DND-41 (cell line): Measurements from ENCODE around the gene OR6S1.
"Not testable (repeated sequence)": the region's sequence is repeated elsewhere in the genome, so short reads cannot be mapped to it uniquely, and the experiment has no call there.

Experiments used
- ATAC-seq: fragments of 200-7000 bp; cut with Tn5 transposase; 3 replicates; pipeline ENCODE4 v1.9.1; 2021; ENCODE audit warnings: low read depth; ENCODE audit not compliant: insufficient read depth
- DNase-seq: peaks from one replicate; pipeline ENCODE4 v3.0.0-alpha.2; 2020
- H2AFZ ChIP-seq: 2 replicates; pipeline ENCODE4 v1.6.0; 2012; ENCODE audit warnings: low read depth, low read length
- H3K27ac ChIP-seq: 2 replicates; pipeline ENCODE4 v1.5.1; 2012; ENCODE audit warnings: low read length, inconsistent platforms
- H3K27me3 ChIP-seq: fragments of 200-600 bp; sonication (generic); 2 replicates; pipeline ENCODE4 v1.6.0; 2012; ENCODE audit warnings: low read length, mild to moderate bottlenecking, inconsistent platforms; ENCODE audit not compliant: insufficient read depth, poor library complexity
- H3K36me3 ChIP-seq: 2 replicates; pipeline ENCODE4 v1.5.1; 2012; ENCODE audit warnings: low read length, inconsistent platforms; ENCODE audit not compliant: insufficient read depth
- H3K4me1 ChIP-seq: 2 replicates; pipeline ENCODE4 v1.5.1; 2012; ENCODE audit warnings: mild to moderate bottlenecking, low read length; ENCODE audit not compliant: insufficient read depth
- H3K4me2 ChIP-seq: 2 replicates; pipeline ENCODE4 v1.6.0; 2012; ENCODE audit warnings: mild to moderate bottlenecking, moderate library complexity, low read length, inconsistent platforms; ENCODE audit not compliant: insufficient read depth
- H3K4me3 ChIP-seq, 2 experiments: fragments of 200-600 bp in 1 of 2; shearing (Covaris generic) in 1 of 2; 2 replicates each; pipeline ENCODE4 v1.5.1; 2012 to 2016; ENCODE audit warnings: inconsistent platforms in 2 of 2, low read length in 2 of 2, mild to moderate bottlenecking in 2 of 2, low read depth in 1 of 2, moderate library complexity in 1 of 2
- H3K79me2 ChIP-seq: 2 replicates; pipeline ENCODE4 v1.6.0; 2012; ENCODE audit warnings: low read length, inconsistent platforms; ENCODE audit not compliant: insufficient read depth
- H3K9ac ChIP-seq: 2 replicates; pipeline ENCODE4 v1.6.0; 2012; ENCODE audit warnings: low read depth, mild to moderate bottlenecking, inconsistent platforms, low read length, moderate library complexity
- H3K9me3 ChIP-seq: 2 replicates; pipeline ENCODE4 v1.5.1; 2012; ENCODE audit warnings: low read length, moderate library complexity, mild to moderate bottlenecking, inconsistent platforms; ENCODE audit not compliant: insufficient read depth, severe bottlenecking
- H4K20me1 ChIP-seq: 2 replicates; pipeline ENCODE4 v1.6.0; 2012; ENCODE audit warnings: low read length; ENCODE audit not compliant: insufficient read depth
- CTCF ChIP-seq: IDR thresholded peaks from 2 replicates; pipeline ENCODE4 v1.5.1; 2012; ENCODE audit warnings: borderline replicate concordance, low read length, moderate library complexity, mild to moderate bottlenecking; ENCODE audit not compliant: poor library complexity, severe bottlenecking; ENCODE audit errors: extremely low read depth
- EZH2 ChIP-seq: IDR thresholded peaks from 3 replicates; pipeline ENCODE4 v1.6.1; 2012; ENCODE audit warnings: borderline replicate concordance, low read depth, mild to moderate bottlenecking, moderate library complexity, low read length, inconsistent platforms; ENCODE audit not compliant: severe bottlenecking

OR6S1 gene

GRCh38 chr14:20671597-20672283 lies 30.2 kb upstream of the OR6S1 start:
- H3K36me3 ChIP-seq = no peaks in the 10 kb centered on the region
- H3K4me2 ChIP-seq = no peak overlapping the region
- DNase-seq (no peak), ATAC-seq (no peak)
- H3K9ac ChIP-seq = no peak overlapping the region
- no peak overlapping the region for H3K4me3 ChIP-seq
- no peaks in the 10 kb centered on the region for H3K9me3 ChIP-seq
- H2AFZ ChIP-seq = no peak overlapping the region
- H3K27me3 ChIP-seq = peaks cover 7% of the 10 kb centered on the region
- no peaks in the 10 kb centered on the region for H3K4me1 ChIP-seq
- no peaks in the 10 kb centered on the region for H3K79me2 ChIP-seq
- no peaks in the 10 kb centered on the region for H4K20me1 ChIP-seq
- H3K27ac ChIP-seq = no peak overlapping the region
- TF ChIP-seq EZH2 (no peak), CTCF (no peak)

GRCh38 chr14:20668969-20669368 lies 27.5 kb upstream of the OR6S1 start:
- no peak for TF ChIP-seq CTCF
- no peak for TF ChIP-seq EZH2
- no peak overlapping the region for H3K4me3 ChIP-seq
- DNase-seq = no peak
- no peak overlapping the region for H2AFZ ChIP-seq
- no peaks in the 10 kb centered on the region for H4K20me1 ChIP-seq
- H3K27ac ChIP-seq = no peak overlapping the region
- no peaks in the 10 kb centered on the region for H3K36me3 ChIP-seq
- no peaks in the 10 kb centered on the region for H3K27me3 ChIP-seq
- H3K79me2 ChIP-seq = no peaks in the 10 kb centered on the region
- H3K9ac ChIP-seq = no peak overlapping the region
- no peaks in the 10 kb centered on the region for H3K9me3 ChIP-seq
- no peak overlapping the region for H3K4me2 ChIP-seq
- no peaks in the 10 kb centered on the region for H3K4me1 ChIP-seq
- no peak for ATAC-seq

DNA sequence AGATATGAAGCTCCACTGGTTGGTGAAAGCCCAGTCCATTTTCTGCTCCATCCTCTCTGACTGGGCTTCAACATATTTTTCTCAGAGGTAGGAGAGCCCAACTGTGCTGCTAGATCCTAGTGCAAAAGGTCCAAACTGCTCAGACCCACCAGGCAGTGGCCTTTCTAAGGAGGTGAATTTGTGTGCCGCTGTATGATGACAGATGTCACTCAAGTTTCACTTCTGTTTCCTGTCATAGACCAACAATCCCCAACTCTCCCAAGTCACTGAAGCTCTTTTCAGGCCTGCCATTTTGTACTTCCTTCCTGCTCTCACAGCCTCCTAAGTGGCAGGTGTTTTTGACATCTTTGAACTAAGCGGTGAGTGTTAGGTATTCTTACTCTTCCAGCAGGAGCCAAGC lies 26.5 kb upstream of the OR6S1 start:
- H2AFZ ChIP-seq = no peak overlapping the region
- H3K4me1 ChIP-seq = no peaks in the 10 kb centered on the region
- no peak for TF ChIP-seq CTCF
- no peak for TF ChIP-seq EZH2
- H3K27ac ChIP-seq = no peak overlapping the region
- no peak overlapping the region for H3K4me2 ChIP-seq
- no peaks in the 10 kb centered on the region for H3K36me3 ChIP-seq
- H3K79me2 ChIP-seq = no peaks in the 10 kb centered on the region
- no peak overlapping the region for H3K4me3 ChIP-seq
- no peaks in the 10 kb centered on the region for H3K9me3 ChIP-seq
- DNase-seq = no peak
- H3K27me3 ChIP-seq = no peaks in the 10 kb centered on the region
- no peak overlapping the region for H3K9ac ChIP-seq
- no peak for ATAC-seq
- H4K20me1 ChIP-seq = no peaks in the 10 kb centered on the region

DNA sequence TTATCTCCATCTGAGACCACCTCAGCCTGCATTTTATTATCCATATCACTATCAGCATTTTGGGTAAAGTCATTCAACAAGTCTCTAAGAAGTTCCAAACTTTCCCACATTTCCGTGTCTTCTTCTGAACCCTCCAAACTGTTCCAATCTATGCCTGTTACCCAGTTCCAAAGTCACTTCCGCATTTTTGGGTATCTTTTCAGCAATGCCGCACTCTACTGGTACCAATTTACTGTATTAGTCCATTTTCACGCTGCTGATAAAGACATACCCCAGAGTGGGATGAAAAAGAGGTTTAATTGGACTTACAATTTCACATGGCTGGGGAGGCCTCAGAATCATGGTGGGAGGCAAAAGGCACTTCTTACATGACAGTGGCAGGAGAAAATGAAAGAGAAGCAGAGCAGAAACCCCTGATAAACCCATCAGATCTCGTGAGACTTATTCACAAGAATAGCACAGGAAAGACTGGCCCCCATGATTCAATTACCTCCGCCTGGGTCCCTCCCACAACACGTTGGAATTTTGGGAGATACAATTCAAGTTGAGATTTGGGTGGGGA lies 25.0 kb upstream of the OR6S1 start:
- not testable (repeated sequence) for H3K4me1 ChIP-seq, H3K79me2 ChIP-seq, H3K4me2 ChIP-seq, H3K9ac ChIP-seq, H3K36me3 ChIP-seq, H3K9me3 ChIP-seq, DNase-seq, ATAC-seq, H3K4me3 ChIP-seq, H3K27ac ChIP-seq, H4K20me1 ChIP-seq, H3K27me3 ChIP-seq, H2AFZ ChIP-seq
